Activated CD4-positive, alpha-beta T cell treated with anti-CD3 and anti-CD28 coated beads, Interleukin-2, Interleukin-4, amounts not matched to agents 100 ng/mL and 50 ng/mL, durations not matched to agents 16 hours and 8 hours (primary cell): ENCODE data around the gene KLK14.

Source experiments
- DNase-seq: peaks from one replicate; pipeline ENCODE4 v3.0.0-alpha.2; 2020; ENCODE audit warnings: low spot score

The KLK14 gene

DNA sequence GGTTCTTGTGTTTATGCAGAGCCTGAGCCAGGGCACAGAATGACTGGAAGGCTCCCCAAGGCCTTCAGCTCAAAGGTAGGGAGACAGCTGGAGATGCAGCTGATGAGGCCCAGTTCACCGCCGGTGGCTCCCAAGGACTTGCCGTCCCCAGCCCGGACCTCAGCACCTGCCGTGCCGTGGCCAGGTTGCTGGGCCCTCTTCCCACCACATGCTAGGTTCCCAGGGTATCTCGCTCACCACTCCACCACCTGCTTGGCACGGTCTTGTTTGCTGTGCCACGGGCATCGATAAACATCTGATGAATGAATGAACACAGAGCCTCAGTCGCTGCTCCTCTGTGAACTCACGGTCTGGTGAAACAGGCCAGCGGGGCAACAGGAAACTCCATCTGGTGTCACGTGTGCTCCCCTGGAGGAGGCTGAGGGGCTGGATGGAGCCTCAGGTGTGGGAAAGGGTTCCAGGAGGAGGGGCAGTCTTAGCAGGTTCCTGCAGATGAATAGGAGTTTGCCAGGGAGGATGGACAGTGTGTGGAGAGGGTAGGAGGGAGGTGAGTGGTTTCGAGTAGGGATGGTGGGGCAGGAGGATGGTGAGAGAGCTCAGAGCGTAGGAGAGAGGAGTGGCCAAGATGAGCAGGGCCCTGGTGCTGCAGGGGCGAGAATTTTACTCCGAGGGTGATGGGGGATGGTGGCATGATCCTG, 3.6 kb upstream of the KLK14 start:
- no peak for DNase-seq

DNA sequence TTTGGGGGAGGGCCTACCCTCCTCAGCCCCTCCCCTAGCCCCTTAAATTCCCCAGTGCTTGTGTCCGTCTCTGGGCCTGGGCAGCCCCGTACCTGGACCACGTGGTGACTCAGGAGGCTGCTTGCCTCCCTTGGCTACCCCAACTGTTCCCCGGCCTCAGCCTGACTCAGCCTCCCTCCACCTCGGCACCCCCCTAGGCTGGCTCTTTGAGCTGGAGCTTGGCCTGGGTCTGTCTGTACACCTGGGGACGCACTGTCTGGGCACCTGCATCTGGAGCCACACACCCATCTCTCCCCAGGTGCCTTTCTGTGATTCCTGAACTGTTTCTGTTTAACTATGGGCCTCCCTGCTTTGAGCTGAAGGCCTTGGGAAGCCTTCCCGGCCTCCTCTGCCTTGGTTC, 1.8 kb upstream of the KLK14 start:
- no peak for DNase-seq

DNA sequence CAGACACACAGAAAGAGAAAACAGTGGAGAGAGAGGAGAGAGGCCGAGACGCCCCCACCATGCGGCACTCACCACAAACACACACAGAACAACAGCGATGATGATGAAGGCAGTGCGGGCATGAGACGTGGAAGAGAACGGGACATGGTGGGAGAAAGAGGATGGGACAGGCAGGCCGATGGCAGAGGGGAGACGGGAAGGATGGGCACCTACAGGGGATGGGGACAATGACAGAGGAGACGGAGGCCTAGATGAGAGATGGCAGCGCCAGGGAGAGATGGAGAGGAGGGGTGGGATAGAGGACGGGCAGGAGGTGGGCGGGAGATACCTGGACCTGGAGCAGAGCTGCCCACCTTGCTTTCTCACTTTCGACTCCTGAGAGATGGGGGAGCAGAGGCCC, 1.1 kb upstream of the KLK14 start:
- no peak for DNase-seq

DNA sequence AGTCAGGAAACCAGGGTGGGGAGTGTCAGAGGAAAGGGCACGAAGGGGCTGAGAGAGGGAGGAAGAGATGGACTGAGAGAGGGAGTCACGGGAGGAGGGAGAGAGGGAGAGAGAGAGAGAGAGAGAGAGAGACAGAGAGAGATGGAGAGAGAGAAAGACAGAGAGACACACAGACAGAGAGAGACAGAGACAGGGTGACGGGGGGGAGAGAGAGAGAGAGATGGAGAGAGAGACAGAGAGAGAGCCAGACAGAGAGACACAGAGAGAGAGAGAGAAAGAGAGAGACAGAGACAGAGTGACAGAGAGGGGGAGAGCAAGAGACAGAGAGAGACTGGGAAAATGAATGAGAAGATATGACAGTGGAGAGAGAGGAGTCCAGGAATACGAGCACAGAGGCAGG, 494 bp upstream of the KLK14 start:
- no peak for DNase-seq

DNA sequence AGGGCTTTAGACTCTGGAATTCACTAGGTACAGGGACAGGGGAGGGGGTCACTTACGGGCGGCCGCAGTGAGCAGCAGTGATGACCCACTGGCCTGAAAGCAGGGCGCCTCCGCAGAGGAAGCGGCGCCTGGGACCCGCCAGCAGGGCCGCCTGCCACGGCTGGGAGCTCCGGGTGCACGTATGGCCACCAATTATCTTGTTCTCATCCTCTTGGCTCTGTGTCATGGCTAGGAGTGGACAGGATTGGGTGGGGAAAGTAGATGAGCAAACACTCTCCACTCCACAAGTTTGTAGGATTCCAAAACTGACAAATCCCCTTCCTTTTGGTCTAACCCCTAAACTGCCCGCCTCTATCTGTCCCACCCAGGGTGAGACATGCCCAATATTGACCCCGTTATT, 1.2 kb downstream of the KLK14 start:
- no peak for DNase-seq

DNA sequence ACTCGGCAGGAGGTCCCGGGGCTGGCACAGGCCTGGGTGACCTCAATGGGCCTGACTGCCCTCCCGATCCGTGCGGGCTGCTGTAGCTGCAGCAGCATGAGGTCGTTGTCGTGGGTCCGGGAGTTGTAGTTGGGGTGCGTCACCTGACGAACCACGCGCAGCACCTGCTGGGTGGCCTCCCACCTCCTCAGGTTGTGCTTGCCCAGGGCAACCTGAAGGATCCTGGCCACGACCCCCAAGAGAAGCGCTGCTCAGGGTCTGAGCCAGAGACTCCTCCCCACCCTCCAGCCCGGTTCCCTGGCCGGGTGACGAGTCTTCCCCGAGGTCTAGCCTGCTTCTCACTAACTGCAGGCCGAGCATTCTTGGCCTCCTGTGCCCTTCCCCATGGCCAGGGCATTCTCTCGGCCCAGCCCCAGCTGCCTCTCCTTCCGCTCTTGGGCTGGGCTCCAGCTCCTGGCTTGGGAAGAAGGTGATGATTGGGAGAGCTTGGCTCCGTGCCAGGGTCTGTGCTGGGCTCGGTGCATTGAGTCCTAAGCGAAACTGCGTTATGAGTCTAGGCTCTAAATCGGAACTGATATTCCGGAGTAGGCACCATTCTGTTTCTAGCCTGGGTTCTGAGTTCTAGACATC, 3.1 kb downstream of the KLK14 start:
- DNase-seq = no peak

DNA sequence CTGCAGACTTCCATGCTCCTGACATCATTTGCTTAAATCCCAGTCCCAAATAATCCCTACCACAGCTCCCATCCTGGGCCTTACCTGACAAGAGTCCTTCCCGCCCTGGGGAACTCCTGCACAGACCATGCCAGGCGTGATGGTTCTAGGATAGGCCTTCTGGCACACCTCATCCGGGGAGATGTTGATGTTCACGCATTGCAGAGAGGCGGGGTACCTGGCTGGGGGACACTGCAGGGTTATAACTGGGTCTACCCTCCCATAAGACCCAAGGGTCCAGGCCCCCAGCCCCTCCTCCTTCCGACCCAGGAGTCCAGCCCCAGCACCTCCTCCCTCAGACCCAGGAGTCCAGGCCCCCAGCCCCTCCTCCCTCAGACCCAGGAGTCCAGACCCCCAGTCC, 4.0 kb downstream of the KLK14 start:
- DNase-seq = no peak

DNA sequence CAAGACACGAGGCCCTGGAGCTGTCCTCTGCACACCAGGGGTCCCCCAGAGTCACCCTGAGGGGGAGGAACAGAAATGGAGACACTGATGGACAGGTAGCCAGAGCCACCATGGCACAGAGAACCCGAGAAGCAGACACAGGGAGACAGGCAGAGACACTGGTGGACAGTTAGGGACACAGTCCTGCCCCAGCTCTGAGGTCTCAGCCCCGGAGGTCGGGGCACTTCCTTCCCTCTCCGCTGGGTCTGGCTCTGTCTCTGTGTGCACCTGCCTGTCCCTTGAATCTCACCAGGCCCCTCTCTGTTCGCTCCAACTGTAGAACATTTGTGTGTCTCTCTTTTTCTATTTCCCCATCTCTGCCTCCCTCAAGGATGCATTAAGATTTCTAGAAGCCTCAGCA, 4.6 kb downstream of the KLK14 start:
- no peak for DNase-seq

DNA sequence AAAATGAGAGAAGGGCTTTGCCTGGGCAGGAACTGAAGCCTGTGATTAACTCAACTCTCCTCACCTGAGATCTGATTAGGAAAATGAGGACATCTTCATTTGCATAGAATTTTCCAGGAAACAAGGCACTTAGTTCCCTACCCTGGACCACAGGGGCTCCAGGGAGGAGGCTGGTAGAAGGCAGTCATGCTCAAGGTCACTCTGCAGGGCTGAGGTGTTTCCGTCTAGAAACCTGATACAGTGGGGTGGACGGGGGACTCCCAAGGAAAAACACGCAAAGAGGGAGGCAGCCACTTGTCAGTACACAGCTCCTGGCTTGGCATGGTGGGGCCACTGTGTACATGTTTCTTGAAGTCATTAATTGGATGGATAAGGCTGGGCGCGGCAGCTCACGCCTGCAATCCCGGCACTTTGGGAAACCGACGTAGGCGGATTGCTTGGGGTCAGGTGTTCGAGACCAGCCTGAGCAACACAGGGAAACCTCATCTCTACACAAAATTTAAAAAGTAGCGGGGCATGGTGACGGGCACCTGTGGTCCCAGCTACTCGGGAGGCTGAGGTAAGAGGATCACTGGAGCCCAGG, 6.0 kb downstream of the KLK14 start:
- no peak for DNase-seq

DNA sequence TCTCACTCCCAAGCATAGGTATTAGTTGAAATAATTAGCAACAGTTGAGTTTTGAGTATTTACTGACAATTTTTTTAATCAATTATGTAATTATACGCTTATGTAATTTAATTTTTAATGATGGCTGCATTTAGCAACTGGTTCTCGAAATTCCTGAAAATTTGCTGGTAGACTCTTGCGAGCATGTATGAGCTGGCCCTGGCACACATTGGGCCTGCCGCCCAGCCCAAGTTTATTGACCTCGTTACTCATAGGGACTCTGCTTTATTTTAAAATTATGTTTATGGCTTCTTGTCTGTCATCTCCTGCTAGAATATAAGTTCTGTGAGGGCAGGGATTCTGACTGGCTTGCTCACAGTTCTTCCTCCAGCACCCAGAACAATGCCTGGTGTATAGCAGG, 6.7 kb downstream of the KLK14 start:
- no peak for DNase-seq

DNA sequence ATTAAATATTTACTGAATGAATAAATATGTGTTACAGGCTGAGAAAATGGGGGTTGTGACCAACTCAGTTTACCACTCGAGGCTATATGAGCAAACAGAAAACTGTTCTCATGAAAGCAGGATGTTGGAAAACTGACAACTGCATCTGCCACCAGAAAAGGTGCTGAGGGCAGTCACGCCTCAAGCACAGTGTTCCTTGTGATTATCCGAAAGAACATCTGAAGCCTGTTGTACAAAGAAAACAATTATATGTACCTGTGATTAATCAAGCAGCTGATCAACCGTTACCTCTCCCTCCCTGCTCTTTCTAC, 11.6 kb downstream of the KLK14 start:
- DNase-seq = no peak

DNA sequence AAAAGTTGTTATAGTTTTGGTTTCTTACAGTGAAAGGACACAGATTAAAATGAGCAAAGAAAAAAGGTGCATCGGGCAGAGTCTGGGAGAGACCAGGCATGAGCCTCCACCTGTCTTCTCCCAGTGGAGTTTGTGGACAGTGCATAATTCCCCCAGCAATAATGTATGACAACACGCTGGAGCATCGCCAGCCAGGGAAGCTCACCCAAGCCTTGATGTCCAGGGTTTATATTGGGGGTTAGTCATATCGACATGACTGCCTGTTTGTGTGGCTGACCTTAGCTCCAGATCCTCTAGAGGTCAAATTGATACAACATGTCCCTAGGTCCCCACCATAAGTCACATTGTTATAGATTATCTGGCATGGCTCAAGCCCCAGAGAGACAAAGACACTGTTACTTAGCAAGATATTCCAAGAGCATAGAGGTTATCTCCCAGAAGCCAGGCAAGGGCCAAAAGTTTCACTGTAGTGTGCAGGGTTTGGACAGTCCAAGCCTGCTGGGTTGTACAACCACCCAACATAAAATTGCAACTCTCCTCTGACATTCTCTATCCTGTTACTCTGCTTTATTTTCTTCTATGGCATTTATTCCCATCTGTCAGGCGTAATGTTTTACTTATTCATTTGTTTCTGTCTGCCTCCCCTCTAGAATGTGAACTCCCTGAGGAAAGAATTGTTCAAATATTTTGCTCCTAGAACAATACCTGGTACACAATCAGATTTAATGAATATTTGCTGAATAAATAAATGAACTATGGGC, 12.2 kb downstream of the KLK14 start:
- no peak for DNase-seq

DNA sequence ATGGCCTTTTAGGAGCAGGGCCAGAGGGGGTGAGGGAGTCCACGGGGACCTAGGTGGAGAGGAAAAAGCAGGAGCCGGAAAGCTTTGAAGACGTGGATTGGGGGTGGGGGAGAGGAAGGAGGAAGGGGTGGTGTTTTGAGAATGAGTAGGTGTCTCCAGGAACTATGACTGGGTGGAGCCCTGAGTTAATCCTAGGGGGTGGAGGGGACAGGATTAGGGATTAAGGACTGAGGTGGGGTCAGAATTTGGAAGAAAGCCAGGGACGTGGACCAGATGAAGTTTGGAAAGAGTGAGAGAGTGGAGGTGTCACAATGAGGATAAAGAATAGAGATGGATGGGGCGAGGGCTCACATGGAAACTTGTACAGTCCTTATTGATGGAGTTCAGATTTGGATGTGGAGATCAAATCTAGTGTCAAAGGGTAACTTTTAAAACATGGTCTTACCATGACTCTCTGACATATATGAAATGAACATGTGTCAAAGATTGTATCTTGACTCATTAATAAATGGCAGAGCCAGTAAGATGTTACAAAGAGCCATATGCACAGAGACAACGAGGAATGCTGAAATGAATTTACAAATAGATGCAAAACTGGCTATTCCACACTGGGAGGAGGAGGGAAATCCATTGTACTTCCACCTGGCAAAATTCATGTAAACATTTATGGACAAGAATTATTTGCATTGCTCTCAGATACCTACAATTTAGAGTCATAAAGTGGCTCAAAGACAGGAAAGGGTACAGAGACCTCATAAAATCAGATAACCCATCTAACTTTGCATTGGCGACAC, 16.1 kb downstream of the KLK14 start:
- no peak for DNase-seq

DNA sequence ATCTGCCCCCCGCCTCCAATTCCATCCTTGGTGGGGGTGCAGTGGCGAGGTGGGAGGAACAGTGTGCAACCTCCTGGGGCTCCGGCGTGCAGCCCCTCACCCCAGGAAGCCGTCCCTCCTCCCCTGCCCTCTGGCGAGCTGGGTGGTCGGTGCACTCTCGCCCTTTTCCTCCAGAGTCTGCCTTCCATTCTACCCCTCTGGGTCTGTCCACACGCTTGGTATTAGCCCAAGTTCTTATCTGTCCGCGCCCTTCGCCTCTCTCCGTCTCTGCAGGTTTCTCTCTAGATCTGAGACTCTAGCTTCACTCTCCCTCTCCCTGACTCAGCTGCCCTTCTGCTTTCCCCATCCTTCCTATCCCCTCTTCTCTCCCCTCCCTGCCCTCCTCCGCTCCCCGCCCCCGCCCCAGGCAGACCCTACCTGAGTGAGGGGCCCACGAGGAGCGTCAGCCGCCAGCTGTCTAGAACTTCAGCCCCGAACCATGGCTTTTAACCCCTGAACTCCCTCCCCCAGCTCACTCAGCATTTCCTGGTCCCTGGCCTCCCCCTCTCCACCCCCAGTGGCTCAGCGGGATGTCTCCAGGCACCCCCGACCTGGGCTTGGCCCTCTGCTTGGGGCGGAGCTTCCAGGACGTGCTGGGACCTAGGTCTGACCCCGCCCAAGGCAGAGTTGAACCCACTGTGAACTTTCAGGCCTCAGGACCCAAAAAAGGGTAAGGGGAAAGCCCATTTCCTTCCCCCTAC, 17.3 kb downstream of the KLK14 start:
- DNase-seq = no peak

DNA sequence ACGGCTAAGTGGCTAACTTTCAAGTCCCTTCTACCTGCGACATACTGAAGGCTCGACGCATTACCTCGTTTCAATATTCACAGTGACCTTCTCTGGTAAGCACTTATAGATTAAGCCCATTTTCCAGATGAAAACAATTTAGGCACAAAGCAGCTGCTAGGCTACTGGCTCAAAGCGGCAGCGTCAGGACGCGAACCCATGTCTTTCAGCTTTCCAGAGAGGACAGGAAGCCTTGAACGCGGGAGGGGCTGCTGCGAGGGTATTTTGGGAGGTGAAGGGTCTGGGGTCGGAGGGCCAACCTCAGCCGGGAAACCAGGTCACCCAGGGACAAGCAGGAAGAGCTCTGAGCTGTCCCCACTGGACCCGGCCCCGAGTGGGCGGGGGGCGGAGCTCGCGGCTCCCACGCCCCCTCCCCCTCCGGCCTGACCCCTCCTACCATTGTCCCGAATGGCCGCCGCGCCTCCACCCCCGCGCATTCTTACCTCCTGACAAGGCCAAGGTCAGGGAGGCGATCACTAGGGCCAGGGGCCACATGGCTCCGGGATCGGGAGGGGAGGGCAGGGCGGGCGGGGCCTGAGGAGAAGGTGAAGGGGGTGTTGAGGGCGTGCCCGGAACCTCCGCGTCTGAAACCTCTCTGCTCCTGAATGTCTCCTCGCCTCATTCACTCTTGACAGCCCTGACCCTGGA, 18.0 kb downstream of the KLK14 start, which contains the start of gene KLK13:
TSS of gene KLK13 (minus strand) at position 559 of the 687 bp plus-strand sequence. CDS start at position 534, 25 bp downstream.
- no peak for DNase-seq

DNA sequence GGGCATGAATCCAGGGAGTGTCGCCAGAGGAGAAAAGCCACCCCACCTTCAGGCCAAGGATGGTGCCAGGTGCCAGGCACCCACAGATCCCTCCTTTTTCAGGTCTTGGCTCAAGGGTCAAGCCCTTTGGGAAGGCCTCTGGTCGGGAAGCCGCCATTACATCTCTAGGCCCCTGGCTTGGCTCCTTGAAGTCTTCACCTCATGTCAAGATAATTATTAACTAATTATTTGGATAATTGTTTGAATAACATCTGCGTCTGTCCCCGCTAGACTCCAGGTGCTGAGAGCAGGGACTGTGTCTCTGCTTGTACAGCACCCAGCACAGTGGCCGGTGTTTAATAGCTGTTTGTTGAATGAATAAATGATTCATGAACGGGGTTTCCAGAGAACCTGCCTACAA, 19.0 kb downstream of the KLK14 start:
- no peak for DNase-seq

DNA sequence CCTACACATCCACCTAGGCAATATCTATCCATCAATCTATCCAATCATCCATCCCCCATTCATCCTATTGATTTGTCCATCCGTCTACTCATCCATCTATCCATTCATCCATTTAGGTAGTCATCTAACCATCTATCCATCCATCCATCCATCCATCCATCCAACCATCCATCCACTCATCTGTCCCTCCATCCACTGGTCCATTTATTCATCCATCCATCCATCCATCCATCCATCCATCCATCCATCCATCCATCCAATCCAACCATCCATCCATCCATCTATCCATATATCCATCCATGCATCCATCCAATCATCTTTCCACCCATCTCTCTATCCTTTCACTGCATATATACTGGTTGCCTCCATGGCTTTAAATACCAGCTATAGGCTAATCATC, 21.7 kb downstream of the KLK14 start:
- no peak for DNase-seq

DNA sequence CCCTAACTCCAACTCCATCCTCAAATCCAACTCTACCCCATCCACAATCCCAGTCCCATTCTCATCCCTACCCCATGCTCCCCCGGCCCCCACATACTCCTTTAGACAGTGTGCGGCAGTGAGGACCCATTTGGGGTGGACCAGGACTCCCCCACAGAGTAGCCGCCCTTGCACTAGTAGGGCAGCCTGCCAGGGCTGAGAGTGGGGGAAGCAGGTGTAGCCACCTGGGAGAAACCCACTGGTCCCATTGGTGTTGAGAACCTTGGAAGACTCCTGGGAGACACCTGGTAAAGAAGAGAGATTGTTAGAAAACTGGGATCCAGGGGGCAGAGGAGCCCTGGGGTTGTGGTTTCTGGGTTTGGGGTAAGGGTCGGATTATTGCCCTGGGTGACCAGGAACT, 22.4 kb downstream of the KLK14 start:
- DNase-seq = no peak

DNA sequence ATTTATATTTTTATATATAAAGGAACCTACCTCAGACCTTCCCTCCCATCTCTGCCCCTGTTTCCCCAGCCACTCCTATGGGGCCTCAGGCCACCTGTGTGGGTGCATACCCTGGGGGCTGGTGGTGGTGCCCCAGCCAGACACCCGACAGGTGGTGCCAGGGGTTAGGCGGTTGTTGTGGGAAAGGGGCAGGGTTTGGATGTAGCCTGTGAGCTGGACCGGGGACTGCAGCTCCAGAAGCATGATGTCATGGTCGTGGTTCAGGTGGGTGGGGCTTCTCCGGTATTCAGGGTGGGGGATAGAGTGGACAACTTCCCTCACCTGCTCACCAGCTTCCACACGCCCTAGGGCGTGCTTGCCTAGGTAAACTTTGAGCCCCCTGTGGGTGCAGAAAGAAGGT, 23.0 kb downstream of the KLK14 start:
- DNase-seq = no peak

DNA sequence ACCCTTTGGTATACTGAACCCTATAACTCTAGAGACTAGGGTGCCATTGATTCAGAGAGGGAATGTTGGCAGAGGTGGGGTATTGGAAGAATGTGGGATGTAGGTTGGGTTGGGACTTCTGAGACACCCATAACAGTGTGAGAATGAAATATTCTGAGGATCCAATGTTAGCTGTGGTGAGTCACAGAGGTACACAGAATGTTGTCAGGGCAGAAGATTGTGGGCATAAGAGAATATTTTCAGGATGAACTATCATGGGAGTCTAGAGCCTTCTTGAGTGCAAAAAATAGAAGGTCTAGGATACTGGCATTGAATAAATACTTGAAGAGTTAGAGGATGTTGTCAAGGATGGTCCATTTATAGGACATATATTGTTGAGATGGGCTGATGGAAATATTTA, 26.8 kb downstream of the KLK14 start:
- no peak for DNase-seq

DNA sequence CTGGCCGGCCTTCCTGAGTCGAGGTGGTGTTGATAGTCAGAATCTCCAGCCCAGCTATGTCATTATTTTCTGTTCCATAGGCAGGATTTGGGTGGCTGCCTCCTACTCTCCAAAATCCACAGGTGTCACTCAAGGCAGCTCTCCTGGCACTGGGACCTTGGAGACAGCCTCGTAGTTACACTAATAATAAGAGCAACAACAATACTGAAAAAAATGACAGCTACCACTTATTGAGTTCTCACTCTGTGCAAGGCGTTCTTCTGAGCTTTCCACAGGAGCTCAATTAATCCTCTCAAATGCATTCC, 35.7 kb downstream of the KLK14 start:
- DNase-seq = no peak
